ENCODE results near the gene RAB4B.

RAB4B gene

GRCh38 chr19:40777937-40778705, at the start of gene RAB4B (continued):
- peak; percentile 96 for TF ChIP-seq PATZ1 (tag by site-specific recombination; IDR thresholded peaks at IDR 0.05)
- TF ChIP-seq ZNF24 (tag by site-specific recombination; IDR thresholded peaks at IDR 0.05), result 0 out of 2 replicates have a peak, but pooled peaks have one; percentile 23
- TF ChIP-seq ZNF248 (tag by site-specific recombination; IDR thresholded peaks at IDR 0.05), result no peak
- no peak for TF ChIP-seq ZSCAN4 (tag by site-specific recombination; IDR thresholded peaks at IDR 0.05)
- TF ChIP-seq YY2 (tag by site-specific recombination; IDR thresholded peaks at IDR 0.05), result peak; percentile 76
- no peak for TF ChIP-seq ZNF146 (tag by site-specific recombination; IDR thresholded peaks at IDR 0.05)
- TF ChIP-seq ZNF221 (tag by site-specific recombination; IDR thresholded peaks at IDR 0.05; ENCODE audit: borderline replicate concordance), result no peak
- no peak for TF ChIP-seq ZNF580 (tag by site-specific recombination; IDR thresholded peaks at IDR 0.05)
- peak; percentile 100 for TF ChIP-seq ZBTB20 (tag by site-specific recombination; IDR thresholded peaks at IDR 0.05)
- TF ChIP-seq ZNF558 (tag by site-specific recombination; IDR thresholded peaks at IDR 0.05), result no peak
- TF ChIP-seq ZNF23 (tag by site-specific recombination; IDR thresholded peaks at IDR 0.05; ENCODE audit: borderline replicate concordance), result no peak
- TF ChIP-seq ZNF704 (tag by site-specific recombination; IDR thresholded peaks at IDR 0.05), result no peak; the same call in 1 of the 2 replicates
- TF ChIP-seq BCL11B (tag by site-specific recombination; IDR thresholded peaks at IDR 0.05; ENCODE audit: low read depth), result no peak
- no peak for TF ChIP-seq ZNF626 (tag by site-specific recombination; IDR thresholded peaks at IDR 0.05)
- TF ChIP-seq TRIM28 (IDR thresholded peaks at IDR 0.05; ENCODE audit: borderline replicate concordance, low read length), result no peak
- no peak for TF ChIP-seq ZNF654 (tag by site-specific recombination; IDR thresholded peaks at IDR 0.05; ENCODE audit: low read depth)
- TF ChIP-seq ZBTB49 (tag by site-specific recombination; IDR thresholded peaks at IDR 0.05; ENCODE audit: low read depth), result no peak
- TF ChIP-seq ZNF223 (tag by site-specific recombination; IDR thresholded peaks at IDR 0.05), result no peak
- no peak for TF ChIP-seq TCF7L2 (IDR thresholded peaks at IDR 0.05; ENCODE audit: borderline replicate concordance, low read depth, low read length)
- TF ChIP-seq ZNF600 (tag by site-specific recombination; IDR thresholded peaks at IDR 0.05), result peak; percentile 94
- TF ChIP-seq ZNF548 (tag by site-specific recombination; IDR thresholded peaks at IDR 0.05), result no peak
- TF ChIP-seq KLF17 (tag by site-specific recombination; IDR thresholded peaks at IDR 0.05), result peak; percentile 55
- no peak for TF ChIP-seq ZNF114 (tag by site-specific recombination; IDR thresholded peaks at IDR 0.05)
- peak; percentile 78 for TF ChIP-seq ZFHX2 (tag by site-specific recombination; conservative IDR thresholded peaks at IDR 0.05)
- peak; percentile 61 for TF ChIP-seq SP7 (tag by site-specific recombination; IDR thresholded peaks at IDR 0.05)
- no peak for TF ChIP-seq ZNF174 (tag by site-specific recombination; IDR thresholded peaks at IDR 0.05)
- no peak for TF ChIP-seq SCRT1 (tag by site-specific recombination; IDR thresholded peaks at IDR 0.05; ENCODE audit: borderline replicate concordance)
